IMR-90 (cell line): ENCODE results near the gene CLNS1A. TPM values are rescaled to one million over a fixed set of nuclear protein-coding genes. Genes with fewer than 3 reads are reported as not detected.

ENCODE experiments used
- ATAC-seq: fragments of 200-7000 bp; cut with Tn5 transposase; 2 replicates; pipeline ENCODE4 v1.9.1; 2020; ENCODE audit warnings: low read depth, mild to moderate bottlenecking, moderate library complexity
- BruUV-seq: library from RNA; stranded (reverse); fragments of 400-500 nt; replicated peaks from 2 replicates; lab custom pipeline; 2021; lab: Mats Ljungman, UMichigan
- CTCF ChIA-PET: fragments of 300-600 bp; formaldehyde crosslinking; extraction: SDS; loops from one replicate; lab custom pipeline; 2021; ENCODE audit warnings: antibody characterized with exemption; lab: Yijun Ruan, JAX
- POLR2A ChIA-PET: fragments of 300-600 bp; sonication (Branson Sonifier 250); formaldehyde crosslinking; loops from one replicate; lab custom pipeline; 2022; ENCODE audit warnings: antibody characterized with exemption; ENCODE audit not compliant: unreplicated experiment; lab: Charles Lee
- DNase-seq: peaks from one replicate; pipeline ENCODE4 v3.0.0; 2013
- H2AFZ ChIP-seq: replicated peaks from 2 replicates; pipeline ENCODE3; 2013; ENCODE audit warnings: low read length, mild to moderate bottlenecking; ENCODE audit not compliant: poor library complexity
- H2AK5ac ChIP-seq: 2 replicates; pipeline ENCODE4 v1.6.1; 2013; ENCODE audit warnings: low read depth, low read length, inconsistent platforms
- H2AK9ac ChIP-seq: replicated peaks from 2 replicates; pipeline ENCODE3; 2013; ENCODE audit warnings: mild to moderate bottlenecking, low read depth, low read length, moderate library complexity; ENCODE audit not compliant: poor library complexity
- H2BK120ac ChIP-seq: 2 replicates; pipeline ENCODE4 v1.6.1; 2013; ENCODE audit warnings: low read depth, low read length, inconsistent platforms
- H2BK15ac ChIP-seq: 3 replicates; pipeline ENCODE4 v1.6.1; 2013; ENCODE audit warnings: low read depth, low read length, inconsistent platforms
- H2BK20ac ChIP-seq: 2 replicates; pipeline ENCODE4 v1.6.1; 2013; ENCODE audit warnings: low read depth, mild to moderate bottlenecking, inconsistent platforms, low read length, moderate library complexity
- H2BK5ac ChIP-seq: 2 replicates; pipeline ENCODE4 v1.6.1; 2013; ENCODE audit warnings: mild to moderate bottlenecking, low read depth, low read length, inconsistent platforms; ENCODE audit not compliant: poor library complexity, severe bottlenecking
- H3K14ac ChIP-seq: replicated peaks from 2 replicates; pipeline ENCODE4 v1.6.1; 2013; ENCODE audit warnings: low read depth, low read length, inconsistent platforms
- H3K18ac ChIP-seq: 2 replicates; pipeline ENCODE4 v1.6.1; 2013; ENCODE audit warnings: low read depth, low read length, control low read depth
- H3K23ac ChIP-seq: 2 replicates; pipeline ENCODE4 v1.6.1; 2013; ENCODE audit warnings: low read depth, low read length, inconsistent platforms
- H3K27ac ChIP-seq: 2 replicates; pipeline ENCODE4 v1.5.1; 2013; ENCODE audit warnings: mild to moderate bottlenecking, control low read depth, low read length; ENCODE audit not compliant: insufficient read depth
- H3K27me3 ChIP-seq: 2 replicates; pipeline ENCODE4 v1.6.1; 2013; ENCODE audit warnings: low read length; ENCODE audit not compliant: control insufficient read depth, insufficient read depth
- H3K36me3 ChIP-seq: 2 replicates; pipeline ENCODE4 v1.6.1; 2013; ENCODE audit warnings: low read length, mixed read lengths; ENCODE audit not compliant: control insufficient read depth, insufficient read depth
- H3K4ac ChIP-seq: 2 replicates; pipeline ENCODE4 v1.6.1; 2013; ENCODE audit warnings: low read depth, low read length, inconsistent platforms
- H3K4me1 ChIP-seq: 2 replicates; pipeline ENCODE4 v1.6.1; 2013; ENCODE audit warnings: low read length, mixed read lengths; ENCODE audit not compliant: control insufficient read depth, insufficient read depth
- H3K4me2 ChIP-seq: 2 replicates; pipeline ENCODE4 v1.6.1; 2013; ENCODE audit warnings: low read depth, mild to moderate bottlenecking, control low read depth, low read length, moderate library complexity
- H3K4me3 ChIP-seq: 2 replicates; pipeline ENCODE4 v1.5.1; 2013; ENCODE audit warnings: low read depth, mild to moderate bottlenecking, control low read depth, low read length, moderate library complexity; ENCODE audit not compliant: insufficient read depth
- H3K56ac ChIP-seq: 2 replicates; pipeline ENCODE4 v1.6.1; 2013; ENCODE audit warnings: low read length, inconsistent platforms; ENCODE audit not compliant: insufficient read depth; ENCODE audit errors: extremely low read depth
- H3K79me1 ChIP-seq, 2 experiments: 2 replicates each; pipeline ENCODE4 v1.6.1; 2013; ENCODE audit warnings: low read length in 2 of 2, inconsistent platforms in 1 of 2, low read depth in 1 of 2
- H3K9ac ChIP-seq: 2 replicates; pipeline ENCODE4 v1.6.1; 2013; ENCODE audit warnings: low read depth, low read length, control low read depth
- H3K9me1 ChIP-seq: 2 replicates; pipeline ENCODE4 v1.6.1; 2013; ENCODE audit warnings: low read length, inconsistent platforms; ENCODE audit not compliant: insufficient read depth
- H3K9me3 ChIP-seq: 2 replicates; pipeline ENCODE4 v1.6.1; 2013; ENCODE audit warnings: low read length; ENCODE audit not compliant: control insufficient read depth, insufficient read depth
- H4K20me1 ChIP-seq: 2 replicates; pipeline ENCODE4 v1.6.1; 2013; ENCODE audit warnings: low read length, inconsistent platforms; ENCODE audit not compliant: insufficient read depth
- H4K5ac ChIP-seq: 2 replicates; pipeline ENCODE4 v1.6.1; 2013; ENCODE audit warnings: mild to moderate bottlenecking, low read depth, low read length, control low read depth
- H4K8ac ChIP-seq, 2 experiments: 2 replicates each; pipeline ENCODE4 v1.6.1; 2013; ENCODE audit warnings: low read depth in 2 of 2, low read length in 2 of 2, control low read depth in 1 of 2, inconsistent platforms in 1 of 2
- H4K91ac ChIP-seq: 2 replicates; pipeline ENCODE4 v1.6.1; 2013; ENCODE audit warnings: low read depth, low read length, inconsistent platforms; ENCODE audit not compliant: insufficient read depth
- CEBPB ChIP-seq: IDR thresholded peaks from 2 replicates; pipeline ENCODE4 v1.6.1; 2012; ENCODE audit warnings: low read depth, low read length, improper control_type of control experiment
- FOS ChIP-seq: fragments of 150-350 bp; IDR thresholded peaks from 2 replicates; pipeline ENCODE4 v1.6.1; 2016; ENCODE audit warnings: low read depth, low read length
- MXI1 ChIP-seq: IDR thresholded peaks from 2 replicates; pipeline ENCODE4 v1.6.1; 2012; ENCODE audit warnings: low read depth, mild to moderate bottlenecking, low read length, moderate library complexity, borderline replicate concordance
- NFE2L2 ChIP-seq: fragments of 150-350 bp; IDR thresholded peaks from 2 replicates; pipeline ENCODE4 v1.6.1; 2016; ENCODE audit warnings: low read depth, mild to moderate bottlenecking, low read length
- POLR2A ChIP-seq: IDR thresholded peaks from 2 replicates; pipeline ENCODE4 v1.6.1; 2012; ENCODE audit warnings: mild to moderate bottlenecking, low read depth, low read length
- RAD21 ChIP-seq: IDR thresholded peaks from 2 replicates; pipeline ENCODE4 v1.6.1; 2012; ENCODE audit warnings: low read length, improper control_type of control experiment
- RCOR1 ChIP-seq: IDR thresholded peaks from 2 replicates; pipeline ENCODE4 v1.6.1; 2012; ENCODE audit warnings: mild to moderate bottlenecking, low read length, improper control_type of control experiment; ENCODE audit not compliant: insufficient replicate concordance
- RFX5 ChIP-seq: IDR thresholded peaks from 2 replicates; pipeline ENCODE4 v1.8.0; 2012; ENCODE audit warnings: low read depth, mild to moderate bottlenecking, low read length, moderate library complexity
- SMC3 ChIP-seq: fragments of 150-350 bp; IDR thresholded peaks from 2 replicates; pipeline ENCODE4 v1.6.1; 2016; ENCODE audit warnings: low read depth, mild to moderate bottlenecking, antibody characterized with exemption, low read length, moderate library complexity
- WGBS, 2 experiments: methylation state at CpG; one replicate each; pipeline versions ENCODE4 v1.1.5 to v1.1.7; 2013; ENCODE audit warnings: missing lambda C conversion rate in 2 of 2; ENCODE audit not compliant: insufficient read length in 1 of 2; ENCODE audit errors: extremely low coverage in 2 of 2; 5-methylcytosine and 5-hydroxymethylcytosine counted together
- dilution Hi-C: fragments of 300-500 bp; cut with HindIII; formaldehyde crosslinking; loops from one replicate; pipeline ENCODE4 v1.14.3; 2018; ENCODE audit warnings: low sequenced_read_pairs; ENCODE audit not compliant: unreplicated experiment
- in situ Hi-C: fragments of 300-500 bp; cut with MboI; formaldehyde crosslinking; loops from 3 replicates; pipeline ENCODE4 v1.14.3; 2019; ENCODE audit warnings: low sequenced_read_pairs, inconsistent platforms, mixed read lengths
- intact Hi-C: fragments of 100-400 bp; cut with micrococcal nuclease; formaldehyde crosslinking; loops from 2 replicates; pipeline ENCODE4 v1.10.0; 2022
- polyA plus RNA-seq, 3 experiments: library from polyadenylated mRNA; depleted of rRNA; stranded (reverse); fragments of >200 nt; gene quantifications; 2 replicates each; pipeline ENCODE4 v1.2.3, GENCODE V29; 2012; ENCODE audit warnings: low replicate concordance in 1 of 3
- total RNA-seq: library from RNA; depleted of rRNA; stranded (reverse); fragments of >200 nt; gene quantifications from 2 replicates; pipeline ENCODE4 v1.2.3, GENCODE V29; 2012
- TF ChIP-seq, protein P1 (sequence below): conservative IDR thresholded peaks from 2 replicates; pipeline ENCODE4 v1.5.1; 2012; ENCODE audit warnings: mild to moderate bottlenecking, low read depth, low read length, improper control_type of control experiment
- TF ChIP-seq, protein P2 (sequence below): fragments of 150-350 bp; IDR thresholded peaks from 2 replicates; pipeline ENCODE4 v1.6.1; 2016; ENCODE audit warnings: low read depth, mild to moderate bottlenecking, low read length, moderate library complexity, borderline replicate concordance
- TF ChIP-seq, protein P3 (sequence below): fragments of 150-350 bp; IDR thresholded peaks from 2 replicates; pipeline ENCODE4 v1.6.1; 2017; ENCODE audit warnings: mild to moderate bottlenecking, antibody characterized with exemption, low read length, low read depth

The CLNS1A gene
- total and polyA plus RNA-seq, 2 of the 4 experiments (the other 2 are of a cell fraction): 66.7 to 97.0 TPM

DNA sequence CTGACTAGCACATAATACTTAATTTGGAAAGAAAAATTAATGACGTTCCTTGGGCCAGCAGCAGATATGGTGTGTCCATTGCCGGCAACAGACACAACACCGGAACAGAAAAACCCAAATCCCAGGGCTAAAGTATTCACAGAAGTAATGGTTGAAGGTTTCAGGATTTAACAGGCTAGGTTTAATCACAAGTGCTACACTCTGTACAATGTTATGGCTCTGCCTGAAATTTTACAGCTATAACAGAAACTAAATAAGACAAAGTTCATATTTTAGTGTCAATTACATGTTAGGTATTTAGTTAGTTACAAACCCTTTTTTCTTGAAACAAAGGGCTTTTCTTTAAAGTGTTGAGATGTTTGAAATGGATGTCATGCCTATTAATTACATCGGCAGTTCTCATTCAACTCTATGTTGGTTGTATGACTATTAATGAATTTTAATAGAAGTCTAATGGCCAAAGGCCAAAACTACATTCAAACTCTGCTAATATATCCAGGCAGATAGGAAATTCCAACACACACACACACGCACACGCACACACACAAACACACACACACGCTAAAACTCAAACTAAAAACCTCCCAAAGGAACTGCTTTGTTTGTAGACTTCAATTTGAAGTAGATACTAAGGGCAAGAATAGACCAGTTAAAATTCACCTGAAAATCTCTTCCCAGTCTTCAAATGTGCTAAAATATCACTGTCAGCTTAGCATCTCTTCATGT lies 27.8 kb upstream of the CLNS1A start:
- intact Hi-C loops: no loop called here
- CTCF ChIA-PET: no interaction called here

More for the DNA sequence above, 27.8 kb upstream of the CLNS1A start:
- Histone ChIP-seq H3K4ac (no peak overlapping the region), H4K5ac (no peak overlapping the region), H3K4me3 (no peak overlapping the region), H3K27ac (no peak overlapping the region), H3K56ac (no peak overlapping the region), H3K18ac (no peak overlapping the region), H2AK9ac (no peak overlapping the region), H2BK15ac (no peak overlapping the region), H3K4me1 (peaks cover 7% of the 10 kb centered on the region), H3K14ac (no peak overlapping the region), H3K36me3 (peaks cover 17% of the 10 kb centered on the region), H2BK120ac (no peak overlapping the region), H2AFZ (no peak overlapping the region), H3K9ac (no peak overlapping the region), H3K9me3 (no peaks in the 10 kb centered on the region), H2BK5ac (no peak overlapping the region), H3K79me1 (peaks cover 3 to 15% of the 10 kb centered on the region in 2 experiments; a peak in 2 of 4 replicates), H2AK5ac (no peak overlapping the region), H2BK20ac (no peak overlapping the region), H4K91ac (no peak overlapping the region), H3K27me3 (no peaks in the 10 kb centered on the region), H3K9me1 (peaks cover 5% of the 10 kb centered on the region), H4K20me1 (peaks cover 6% of the 10 kb centered on the region; the same call in 1 of the 2 replicates), H3K4me2 (no peak overlapping the region), H4K8ac (no peak overlapping the region), H3K23ac (no peak overlapping the region)
- WGBS, 2 experiments: no CpG with 5 or more reads among the region's 7 CpGs
- DNase-seq (no peak), ATAC-seq (no peak)
- TF ChIP-seq, protein P1, sequence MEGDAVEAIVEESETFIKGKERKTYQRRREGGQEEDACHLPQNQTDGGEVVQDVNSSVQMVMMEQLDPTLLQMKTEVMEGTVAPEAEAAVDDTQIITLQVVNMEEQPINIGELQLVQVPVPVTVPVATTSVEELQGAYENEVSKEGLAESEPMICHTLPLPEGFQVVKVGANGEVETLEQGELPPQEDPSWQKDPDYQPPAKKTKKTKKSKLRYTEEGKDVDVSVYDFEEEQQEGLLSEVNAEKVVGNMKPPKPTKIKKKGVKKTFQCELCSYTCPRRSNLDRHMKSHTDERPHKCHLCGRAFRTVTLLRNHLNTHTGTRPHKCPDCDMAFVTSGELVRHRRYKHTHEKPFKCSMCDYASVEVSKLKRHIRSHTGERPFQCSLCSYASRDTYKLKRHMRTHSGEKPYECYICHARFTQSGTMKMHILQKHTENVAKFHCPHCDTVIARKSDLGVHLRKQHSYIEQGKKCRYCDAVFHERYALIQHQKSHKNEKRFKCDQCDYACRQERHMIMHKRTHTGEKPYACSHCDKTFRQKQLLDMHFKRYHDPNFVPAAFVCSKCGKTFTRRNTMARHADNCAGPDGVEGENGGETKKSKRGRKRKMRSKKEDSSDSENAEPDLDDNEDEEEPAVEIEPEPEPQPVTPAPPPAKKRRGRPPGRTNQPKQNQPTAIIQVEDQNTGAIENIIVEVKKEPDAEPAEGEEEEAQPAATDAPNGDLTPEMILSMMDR: no peak
- TF ChIP-seq, protein P2, sequence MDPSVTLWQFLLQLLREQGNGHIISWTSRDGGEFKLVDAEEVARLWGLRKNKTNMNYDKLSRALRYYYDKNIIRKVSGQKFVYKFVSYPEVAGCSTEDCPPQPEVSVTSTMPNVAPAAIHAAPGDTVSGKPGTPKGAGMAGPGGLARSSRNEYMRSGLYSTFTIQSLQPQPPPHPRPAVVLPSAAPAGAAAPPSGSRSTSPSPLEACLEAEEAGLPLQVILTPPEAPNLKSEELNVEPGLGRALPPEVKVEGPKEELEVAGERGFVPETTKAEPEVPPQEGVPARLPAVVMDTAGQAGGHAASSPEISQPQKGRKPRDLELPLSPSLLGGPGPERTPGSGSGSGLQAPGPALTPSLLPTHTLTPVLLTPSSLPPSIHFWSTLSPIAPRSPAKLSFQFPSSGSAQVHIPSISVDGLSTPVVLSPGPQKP: no peak
- TF ChIP-seq, protein P3, sequence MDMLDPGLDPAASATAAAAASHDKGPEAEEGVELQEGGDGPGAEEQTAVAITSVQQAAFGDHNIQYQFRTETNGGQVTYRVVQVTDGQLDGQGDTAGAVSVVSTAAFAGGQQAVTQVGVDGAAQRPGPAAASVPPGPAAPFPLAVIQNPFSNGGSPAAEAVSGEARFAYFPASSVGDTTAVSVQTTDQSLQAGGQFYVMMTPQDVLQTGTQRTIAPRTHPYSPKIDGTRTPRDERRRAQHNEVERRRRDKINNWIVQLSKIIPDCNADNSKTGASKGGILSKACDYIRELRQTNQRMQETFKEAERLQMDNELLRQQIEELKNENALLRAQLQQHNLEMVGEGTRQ: no peak
- TF ChIP-seq RCOR1: no peak
- TF ChIP-seq SMC3: no peak
- TF ChIP-seq CEBPB: no peak
- no peak for TF ChIP-seq MXI1
- no peak for TF ChIP-seq RFX5
- TF ChIP-seq POLR2A: no peak
- TF ChIP-seq RAD21: no peak
- no peak for TF ChIP-seq NFE2L2
- no peak for TF ChIP-seq FOS
- POLR2A ChIA-PET: no interaction called here
- dilution Hi-C loops: no loop called here
- in situ Hi-C loops: no loop called here
- BruUV-seq: no TSS peak
